SU-DHL-6 (cell line): ENCODE results near the gene PRSS37.

Experiments
- EZH2phosphoT487 ChIP-seq: fragments of 200-600 bp; sonication (generic), shearing (Covaris generic); conservative IDR thresholded peaks from 2 replicates; pipeline ENCODE4 v1.6.1; 2018; ENCODE audit warnings: mild to moderate bottlenecking, antibody characterized with exemption, low read length, moderate library complexity, mixed read lengths
- TF ChIP-seq, protein P1 (sequence below): fragments of 200-600 bp; sonication (generic); IDR thresholded peaks from one replicate; pipeline ENCODE4 v1.5.1; 2017; ENCODE audit warnings: antibody characterized with exemption, mild to moderate bottlenecking, low read length, moderate library complexity; ENCODE audit not compliant: insufficient read depth, poor library complexity, severe bottlenecking

DNA sequence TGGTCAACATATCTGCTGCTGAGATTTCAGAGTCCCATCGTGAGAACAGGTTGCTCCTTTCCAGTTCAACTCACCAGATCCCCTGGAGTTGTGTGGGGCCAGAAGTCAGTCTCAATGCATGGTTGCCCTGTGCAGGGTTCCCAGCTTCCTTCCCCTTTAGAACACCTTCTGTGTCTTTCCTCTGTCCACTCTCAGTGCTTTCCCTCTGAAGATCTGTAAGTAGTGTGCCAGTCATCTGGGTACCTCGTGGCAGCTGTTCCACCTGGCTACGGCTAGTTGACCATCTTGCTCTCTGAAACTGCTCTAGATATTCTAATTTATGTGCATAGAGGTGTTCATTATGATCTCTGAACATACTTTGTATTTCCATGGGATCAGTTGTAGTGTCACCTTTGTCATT, 36.1 kb upstream of the PRSS37 start:
- TF ChIP-seq, protein P1, sequence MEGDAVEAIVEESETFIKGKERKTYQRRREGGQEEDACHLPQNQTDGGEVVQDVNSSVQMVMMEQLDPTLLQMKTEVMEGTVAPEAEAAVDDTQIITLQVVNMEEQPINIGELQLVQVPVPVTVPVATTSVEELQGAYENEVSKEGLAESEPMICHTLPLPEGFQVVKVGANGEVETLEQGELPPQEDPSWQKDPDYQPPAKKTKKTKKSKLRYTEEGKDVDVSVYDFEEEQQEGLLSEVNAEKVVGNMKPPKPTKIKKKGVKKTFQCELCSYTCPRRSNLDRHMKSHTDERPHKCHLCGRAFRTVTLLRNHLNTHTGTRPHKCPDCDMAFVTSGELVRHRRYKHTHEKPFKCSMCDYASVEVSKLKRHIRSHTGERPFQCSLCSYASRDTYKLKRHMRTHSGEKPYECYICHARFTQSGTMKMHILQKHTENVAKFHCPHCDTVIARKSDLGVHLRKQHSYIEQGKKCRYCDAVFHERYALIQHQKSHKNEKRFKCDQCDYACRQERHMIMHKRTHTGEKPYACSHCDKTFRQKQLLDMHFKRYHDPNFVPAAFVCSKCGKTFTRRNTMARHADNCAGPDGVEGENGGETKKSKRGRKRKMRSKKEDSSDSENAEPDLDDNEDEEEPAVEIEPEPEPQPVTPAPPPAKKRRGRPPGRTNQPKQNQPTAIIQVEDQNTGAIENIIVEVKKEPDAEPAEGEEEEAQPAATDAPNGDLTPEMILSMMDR: no peak
- no peak for TF ChIP-seq EZH2phosphoT487
